Neutrophil (primary cell): ENCODE results near the gene SH3D19.

Experiments used
- H3K27ac ChIP-seq: fragments of 200-600 bp; sonication (generic); 2 replicates; pipeline ENCODE4 v1.5.1; 2016; ENCODE audit warnings: mild to moderate bottlenecking, moderate library complexity
- H3K27me3 ChIP-seq: fragments of 200-600 bp; sonication (generic); 2 replicates; pipeline ENCODE4 v1.6.0; 2016; ENCODE audit warnings: mild to moderate bottlenecking
- H3K36me3 ChIP-seq: fragments of 200-600 bp; sonication (generic); 2 replicates; pipeline ENCODE4 v1.5.1; 2017
- H3K4me1 ChIP-seq, 2 experiments: fragments of 200-600 bp in 1 of 2; sonication (generic) in 1 of 2; 1 replicate in 1 of 2; 2 replicates in 1 of 2; pipeline versions ENCODE4 v1.5.1 to v1.6.1; 2013 to 2016; ENCODE audit warnings: low read depth in 1 of 2, low read length in 1 of 2, mild to moderate bottlenecking in 1 of 2, moderate library complexity in 1 of 2; ENCODE audit not compliant: control insufficient read depth in 1 of 2, insufficient read depth in 1 of 2
- H3K4me3 ChIP-seq, 2 experiments: fragments of 200-600 bp in 1 of 2; sonication (generic) in 1 of 2; 1 replicate in 1 of 2; 2 replicates in 1 of 2; pipeline ENCODE4 v1.5.1; 2013 to 2016; ENCODE audit warnings: low read depth in 1 of 2, low read length in 1 of 2, mild to moderate bottlenecking in 1 of 2, moderate library complexity in 1 of 2
- H3K9me3 ChIP-seq: fragments of 200-600 bp; sonication (generic); 2 replicates; pipeline ENCODE4 v1.5.1; 2016
- TF ChIP-seq, protein P1 (sequence below): fragments of 200-600 bp; sonication (generic); IDR thresholded peaks from 2 replicates; pipeline ENCODE4 v1.5.1; 2016; ENCODE audit warnings: antibody characterized with exemption

SH3D19 gene

DNA sequence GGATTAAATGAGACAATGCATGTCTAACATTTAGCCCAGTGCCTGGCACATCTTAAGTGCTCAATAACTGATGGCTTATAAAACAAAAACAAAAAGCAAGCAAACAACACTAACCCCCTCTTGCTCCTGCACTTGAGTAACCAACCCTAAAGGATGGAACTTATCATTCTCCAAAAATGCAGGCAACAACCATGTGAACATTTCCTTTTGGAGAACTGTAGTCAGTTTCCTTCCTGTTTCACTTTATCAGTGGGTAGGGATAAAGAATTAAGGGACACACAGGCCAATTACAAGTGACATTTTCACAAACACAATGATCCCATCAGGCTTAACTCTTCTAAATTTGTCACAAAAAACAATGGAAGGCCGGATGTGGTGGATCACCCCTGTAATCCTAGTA is 195.6 kb downstream of the SH3D19 start:
- Histone ChIP-seq H3K27me3 (no peaks in the 10 kb centered on the region), H3K9me3 (no peaks in the 10 kb centered on the region), H3K4me3 (no peak overlapping the region), H3K4me1 (no peaks in the 10 kb centered on the region), H3K27ac (no peak overlapping the region), H3K36me3 (no peaks in the 10 kb centered on the region)
- TF ChIP-seq, protein P1, sequence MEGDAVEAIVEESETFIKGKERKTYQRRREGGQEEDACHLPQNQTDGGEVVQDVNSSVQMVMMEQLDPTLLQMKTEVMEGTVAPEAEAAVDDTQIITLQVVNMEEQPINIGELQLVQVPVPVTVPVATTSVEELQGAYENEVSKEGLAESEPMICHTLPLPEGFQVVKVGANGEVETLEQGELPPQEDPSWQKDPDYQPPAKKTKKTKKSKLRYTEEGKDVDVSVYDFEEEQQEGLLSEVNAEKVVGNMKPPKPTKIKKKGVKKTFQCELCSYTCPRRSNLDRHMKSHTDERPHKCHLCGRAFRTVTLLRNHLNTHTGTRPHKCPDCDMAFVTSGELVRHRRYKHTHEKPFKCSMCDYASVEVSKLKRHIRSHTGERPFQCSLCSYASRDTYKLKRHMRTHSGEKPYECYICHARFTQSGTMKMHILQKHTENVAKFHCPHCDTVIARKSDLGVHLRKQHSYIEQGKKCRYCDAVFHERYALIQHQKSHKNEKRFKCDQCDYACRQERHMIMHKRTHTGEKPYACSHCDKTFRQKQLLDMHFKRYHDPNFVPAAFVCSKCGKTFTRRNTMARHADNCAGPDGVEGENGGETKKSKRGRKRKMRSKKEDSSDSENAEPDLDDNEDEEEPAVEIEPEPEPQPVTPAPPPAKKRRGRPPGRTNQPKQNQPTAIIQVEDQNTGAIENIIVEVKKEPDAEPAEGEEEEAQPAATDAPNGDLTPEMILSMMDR: no peak

DNA sequence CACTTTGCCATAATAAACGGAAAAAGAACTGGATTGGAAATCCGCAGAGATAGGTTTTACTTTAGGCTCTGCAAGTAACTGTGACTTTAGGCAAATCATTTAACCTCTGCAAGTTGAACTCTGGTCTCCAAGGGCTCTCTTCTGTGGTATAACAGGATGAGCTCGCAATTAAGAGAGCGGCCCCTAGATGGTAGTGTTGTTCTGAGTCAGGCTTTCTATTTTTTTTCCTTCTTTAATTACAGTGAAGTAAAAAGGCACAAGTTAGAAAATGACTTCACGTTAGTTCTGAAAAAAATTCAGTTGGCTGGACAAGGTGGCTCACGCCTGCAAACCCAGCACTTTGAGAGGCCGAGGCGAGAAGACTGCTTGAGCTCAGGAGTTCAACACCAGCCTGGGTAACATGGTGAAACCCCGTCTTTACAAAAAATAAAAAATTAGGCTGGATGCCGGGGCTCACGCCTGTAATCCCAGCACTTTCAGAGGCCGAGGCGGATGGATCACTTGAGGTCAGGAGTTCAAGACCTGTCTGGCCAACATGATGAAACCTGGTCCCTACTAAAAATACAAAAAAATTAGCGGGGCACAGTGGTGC is 207.9 kb downstream of the SH3D19 start:
- no peak overlapping the region for H3K4me3 ChIP-seq
- no peaks in the 10 kb centered on the region for H3K27me3 ChIP-seq
- H3K36me3 ChIP-seq: peaks cover 6% of the 10 kb centered on the region
- no peaks in the 10 kb centered on the region for H3K9me3 ChIP-seq
- no peaks in the 10 kb centered on the region for H3K4me1 ChIP-seq
- no peak overlapping the region for H3K27ac ChIP-seq
- TF ChIP-seq, protein P1: no peak

DNA sequence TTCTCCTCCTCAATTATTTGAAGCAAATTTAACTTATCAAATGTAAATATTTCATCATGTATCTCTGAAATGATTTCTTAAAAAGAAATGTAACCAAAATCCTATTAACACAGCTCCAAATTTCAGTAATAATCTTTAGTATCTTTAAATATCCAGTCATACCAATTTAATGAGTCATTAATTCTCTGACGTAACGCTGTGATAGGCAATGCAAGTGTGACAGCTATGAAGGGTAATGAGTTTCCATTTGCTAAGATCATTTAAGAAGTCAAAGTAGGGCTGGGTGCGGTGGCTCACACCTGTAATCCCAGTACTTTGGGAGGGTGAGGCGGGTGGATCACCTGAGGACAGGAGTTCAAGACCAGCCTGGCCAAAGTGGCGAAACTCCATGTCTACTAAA is 210.4 kb downstream of the SH3D19 start:
- H3K36me3 ChIP-seq: peaks cover 10% of the 10 kb centered on the region
- H3K4me3 ChIP-seq: no peak overlapping the region
- no peaks in the 10 kb centered on the region for H3K4me1 ChIP-seq
- TF ChIP-seq, protein P1: no peak
- no peak overlapping the region for H3K27ac ChIP-seq
- no peaks in the 10 kb centered on the region for H3K27me3 ChIP-seq
- no peaks in the 10 kb centered on the region for H3K9me3 ChIP-seq

DNA sequence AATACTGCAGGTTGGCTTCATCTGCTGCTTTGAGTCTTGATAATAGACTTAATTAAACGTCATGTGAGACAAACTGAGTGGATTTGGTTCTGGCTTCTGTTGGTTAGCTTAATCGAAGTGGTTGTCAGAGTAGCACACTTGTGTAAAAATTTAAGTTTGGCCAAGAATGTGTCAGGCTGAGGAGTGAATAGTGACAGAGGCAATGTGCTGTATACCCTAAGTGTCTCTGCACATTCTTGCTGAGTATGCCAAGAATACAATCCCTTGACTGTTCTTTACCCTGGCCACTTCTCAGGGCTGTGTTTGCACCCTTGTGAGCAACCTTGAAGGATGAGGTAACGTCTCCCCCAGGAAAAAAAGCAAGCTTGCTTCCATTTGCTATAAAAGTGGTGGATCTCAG is 211.1 kb downstream of the SH3D19 start:
- TF ChIP-seq, protein P1: no peak
- Histone ChIP-seq H3K27ac (no peak overlapping the region), H3K27me3 (no peaks in the 10 kb centered on the region), H3K4me3 (no peak overlapping the region), H3K36me3 (peaks cover 10% of the 10 kb centered on the region), H3K4me1 (no peaks in the 10 kb centered on the region), H3K9me3 (no peaks in the 10 kb centered on the region)

- Histone ChIP-seq H3K36me3 (peaks cover 34% of the 10 kb centered on the region), H3K4me1 (no peaks in the 10 kb centered on the region), H3K27me3 (no peaks in the 10 kb centered on the region), H3K4me3 (no peak overlapping the region), H3K9me3 (no peaks in the 10 kb centered on the region), H3K27ac (no peak overlapping the region)
- TF ChIP-seq, protein P1: no peak
These were observed 215.2 kb downstream of the SH3D19 start for GRCh38 chr4:151110236-151110635.

DNA sequence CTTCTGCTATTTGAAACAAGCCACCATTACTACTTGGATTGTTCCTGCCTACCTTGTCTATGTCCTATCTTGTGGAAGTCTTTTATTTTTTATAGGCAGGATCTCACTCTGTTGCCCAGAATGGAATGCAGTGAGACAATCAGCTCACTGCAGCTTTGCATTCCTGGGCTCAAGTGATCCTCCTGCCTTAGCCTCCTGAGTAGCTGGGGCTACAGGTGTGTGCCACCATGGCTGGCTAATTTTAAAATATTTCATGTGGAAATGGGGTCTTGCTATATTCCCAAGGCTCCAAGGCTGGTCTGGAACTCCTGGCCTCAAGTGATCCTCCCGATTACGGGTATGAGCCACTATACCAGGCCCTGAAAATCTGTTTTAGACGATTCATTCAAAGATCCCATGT is 218.3 kb downstream of the SH3D19 start:
- TF ChIP-seq, protein P1: no peak
- Histone ChIP-seq H3K4me3 (no peak overlapping the region), H3K27ac (no peak overlapping the region), H3K9me3 (no peaks in the 10 kb centered on the region), H3K27me3 (no peaks in the 10 kb centered on the region), H3K36me3 (peaks cover 60% of the 10 kb centered on the region), H3K4me1 (no peaks in the 10 kb centered on the region)
